H1 (cell line): ENCODE results near the gene MRS2. TPM values are rescaled to one million over a fixed set of nuclear protein-coding genes. Genes with fewer than 3 reads are reported as not detected.

Experiments used
- CBX8 ChIP-seq: fragments of 300-800, 300-1000 bp; sonication (generic); IDR thresholded peaks from 2 replicates; pipeline ENCODE4 v1.7.1; 2016; ENCODE audit warnings: low read depth, low read length, borderline replicate concordance
- CHD1 ChIP-seq: IDR thresholded peaks from 2 replicates; pipeline ENCODE4 v1.6.1; 2012; ENCODE audit warnings: low read depth, low read length, improper control_type of control experiment
- FOSL1 ChIP-seq: IDR thresholded peaks from 2 replicates; pipeline ENCODE4 v1.6.1; 2011; ENCODE audit warnings: mild to moderate bottlenecking, low read depth, low read length, moderate library complexity; ENCODE audit not compliant: insufficient read depth
- HDAC6 ChIP-seq: IDR thresholded peaks from one replicate; pipeline ENCODE4 v1.7.1; 2012; ENCODE audit warnings: low read depth, mild to moderate bottlenecking, inconsistent platforms, low read length, moderate library complexity
- MAFK ChIP-seq: IDR thresholded peaks from 2 replicates; pipeline ENCODE4 v1.6.1; 2012; ENCODE audit warnings: low read depth, mild to moderate bottlenecking, improper control_type of control experiment, low read length
- POLR2AphosphoS5 ChIP-seq: IDR thresholded peaks from 2 replicates; pipeline ENCODE4 v1.6.1; 2011; ENCODE audit warnings: low read depth, low read length
- SAP30 ChIP-seq: fragments of 300-600 bp; sonication (generic); IDR thresholded peaks from 2 replicates; pipeline ENCODE4 v1.7.1; 2012; ENCODE audit warnings: low read length, moderate library complexity, mild to moderate bottlenecking, inconsistent platforms; ENCODE audit not compliant: insufficient read depth, insufficient replicate concordance
- SIN3A ChIP-seq, 2 experiments: IDR thresholded peaks in 1 of 2; conservative IDR thresholded peaks in 1 of 2; 2 replicates each; pipeline ENCODE4 v1.6.1; 2011 to 2012; ENCODE audit warnings: low read length in 2 of 2, improper control_type of control experiment in 1 of 2, low read depth in 1 of 2, mild to moderate bottlenecking in 1 of 2
- TBP ChIP-seq: IDR thresholded peaks from 2 replicates; pipeline ENCODE4 v1.6.1; 2011; ENCODE audit warnings: low read depth, low read length, improper control_type of control experiment
- polyA plus RNA-seq, 7 experiments: library from polyadenylated mRNA; depleted of rRNA in 3 of 7; stranded (reverse) in 5 of 7; unstranded in 2 of 7; fragments of >200 nt in 5 of 7; fragments of 200-250 nt in 2 of 7; gene quantifications; 1 replicate in 5 of 7; 2 replicates in 1 of 7; 4 replicates in 1 of 7; pipeline versions ENCODE4 v1.2.1 to v1.2.3, GENCODE V29; 2011 to 2013; ENCODE audit warnings: missing spikeins in 2 of 7, mixed read lengths in 2 of 7
- total RNA-seq: library from RNA; stranded (reverse); fragmentation: NEBNext Ultra II Directional; extraction: Animal tissue kit (Norgen Biotek cat#: 25700); gene quantifications from 2 replicates; pipeline ENCODE4 v1.2.1, GENCODE V29; 2021
- TF ChIP-seq, protein P1 (sequence below): fragments of 300-600 bp; sonication (generic); IDR thresholded peaks from 2 replicates; pipeline ENCODE4 v1.7.1; 2012; ENCODE audit warnings: low read length, moderate library complexity, mild to moderate bottlenecking, inconsistent platforms; ENCODE audit not compliant: insufficient replicate concordance
- TF ChIP-seq, protein P2 (sequence below): IDR thresholded peaks from 2 replicates; pipeline ENCODE4 v1.6.1; 2011; ENCODE audit warnings: low read depth, mild to moderate bottlenecking, low read length; ENCODE audit not compliant: insufficient read depth

MRS2 gene
- total and polyA plus RNA-seq, 2 of the 8 experiments (the other 6 are each of a cell fraction or from before 2014, with no cell fraction given), result 51.2 to 67.5 TPM

DNA sequence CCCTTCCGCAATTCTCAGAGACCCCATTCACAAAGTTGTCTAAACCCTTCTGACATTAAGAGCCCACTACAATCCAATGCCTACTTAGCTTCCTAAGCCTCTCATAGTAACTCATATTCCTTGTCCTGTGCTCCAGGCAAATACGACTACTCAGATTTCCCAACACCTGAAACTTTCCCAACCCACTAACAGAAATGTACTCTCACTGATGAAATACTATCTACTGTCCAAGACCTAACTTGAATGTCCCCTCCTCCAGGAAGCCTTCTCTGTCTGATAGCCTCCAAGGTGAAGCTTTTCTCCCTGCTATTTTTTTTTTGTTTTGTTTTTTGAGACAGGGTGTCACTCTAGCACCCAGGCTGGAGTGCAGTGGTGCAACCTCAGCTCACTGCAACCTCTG is 56.2 kb downstream of the MRS2 start (continued):
- TF ChIP-seq, protein P1, sequence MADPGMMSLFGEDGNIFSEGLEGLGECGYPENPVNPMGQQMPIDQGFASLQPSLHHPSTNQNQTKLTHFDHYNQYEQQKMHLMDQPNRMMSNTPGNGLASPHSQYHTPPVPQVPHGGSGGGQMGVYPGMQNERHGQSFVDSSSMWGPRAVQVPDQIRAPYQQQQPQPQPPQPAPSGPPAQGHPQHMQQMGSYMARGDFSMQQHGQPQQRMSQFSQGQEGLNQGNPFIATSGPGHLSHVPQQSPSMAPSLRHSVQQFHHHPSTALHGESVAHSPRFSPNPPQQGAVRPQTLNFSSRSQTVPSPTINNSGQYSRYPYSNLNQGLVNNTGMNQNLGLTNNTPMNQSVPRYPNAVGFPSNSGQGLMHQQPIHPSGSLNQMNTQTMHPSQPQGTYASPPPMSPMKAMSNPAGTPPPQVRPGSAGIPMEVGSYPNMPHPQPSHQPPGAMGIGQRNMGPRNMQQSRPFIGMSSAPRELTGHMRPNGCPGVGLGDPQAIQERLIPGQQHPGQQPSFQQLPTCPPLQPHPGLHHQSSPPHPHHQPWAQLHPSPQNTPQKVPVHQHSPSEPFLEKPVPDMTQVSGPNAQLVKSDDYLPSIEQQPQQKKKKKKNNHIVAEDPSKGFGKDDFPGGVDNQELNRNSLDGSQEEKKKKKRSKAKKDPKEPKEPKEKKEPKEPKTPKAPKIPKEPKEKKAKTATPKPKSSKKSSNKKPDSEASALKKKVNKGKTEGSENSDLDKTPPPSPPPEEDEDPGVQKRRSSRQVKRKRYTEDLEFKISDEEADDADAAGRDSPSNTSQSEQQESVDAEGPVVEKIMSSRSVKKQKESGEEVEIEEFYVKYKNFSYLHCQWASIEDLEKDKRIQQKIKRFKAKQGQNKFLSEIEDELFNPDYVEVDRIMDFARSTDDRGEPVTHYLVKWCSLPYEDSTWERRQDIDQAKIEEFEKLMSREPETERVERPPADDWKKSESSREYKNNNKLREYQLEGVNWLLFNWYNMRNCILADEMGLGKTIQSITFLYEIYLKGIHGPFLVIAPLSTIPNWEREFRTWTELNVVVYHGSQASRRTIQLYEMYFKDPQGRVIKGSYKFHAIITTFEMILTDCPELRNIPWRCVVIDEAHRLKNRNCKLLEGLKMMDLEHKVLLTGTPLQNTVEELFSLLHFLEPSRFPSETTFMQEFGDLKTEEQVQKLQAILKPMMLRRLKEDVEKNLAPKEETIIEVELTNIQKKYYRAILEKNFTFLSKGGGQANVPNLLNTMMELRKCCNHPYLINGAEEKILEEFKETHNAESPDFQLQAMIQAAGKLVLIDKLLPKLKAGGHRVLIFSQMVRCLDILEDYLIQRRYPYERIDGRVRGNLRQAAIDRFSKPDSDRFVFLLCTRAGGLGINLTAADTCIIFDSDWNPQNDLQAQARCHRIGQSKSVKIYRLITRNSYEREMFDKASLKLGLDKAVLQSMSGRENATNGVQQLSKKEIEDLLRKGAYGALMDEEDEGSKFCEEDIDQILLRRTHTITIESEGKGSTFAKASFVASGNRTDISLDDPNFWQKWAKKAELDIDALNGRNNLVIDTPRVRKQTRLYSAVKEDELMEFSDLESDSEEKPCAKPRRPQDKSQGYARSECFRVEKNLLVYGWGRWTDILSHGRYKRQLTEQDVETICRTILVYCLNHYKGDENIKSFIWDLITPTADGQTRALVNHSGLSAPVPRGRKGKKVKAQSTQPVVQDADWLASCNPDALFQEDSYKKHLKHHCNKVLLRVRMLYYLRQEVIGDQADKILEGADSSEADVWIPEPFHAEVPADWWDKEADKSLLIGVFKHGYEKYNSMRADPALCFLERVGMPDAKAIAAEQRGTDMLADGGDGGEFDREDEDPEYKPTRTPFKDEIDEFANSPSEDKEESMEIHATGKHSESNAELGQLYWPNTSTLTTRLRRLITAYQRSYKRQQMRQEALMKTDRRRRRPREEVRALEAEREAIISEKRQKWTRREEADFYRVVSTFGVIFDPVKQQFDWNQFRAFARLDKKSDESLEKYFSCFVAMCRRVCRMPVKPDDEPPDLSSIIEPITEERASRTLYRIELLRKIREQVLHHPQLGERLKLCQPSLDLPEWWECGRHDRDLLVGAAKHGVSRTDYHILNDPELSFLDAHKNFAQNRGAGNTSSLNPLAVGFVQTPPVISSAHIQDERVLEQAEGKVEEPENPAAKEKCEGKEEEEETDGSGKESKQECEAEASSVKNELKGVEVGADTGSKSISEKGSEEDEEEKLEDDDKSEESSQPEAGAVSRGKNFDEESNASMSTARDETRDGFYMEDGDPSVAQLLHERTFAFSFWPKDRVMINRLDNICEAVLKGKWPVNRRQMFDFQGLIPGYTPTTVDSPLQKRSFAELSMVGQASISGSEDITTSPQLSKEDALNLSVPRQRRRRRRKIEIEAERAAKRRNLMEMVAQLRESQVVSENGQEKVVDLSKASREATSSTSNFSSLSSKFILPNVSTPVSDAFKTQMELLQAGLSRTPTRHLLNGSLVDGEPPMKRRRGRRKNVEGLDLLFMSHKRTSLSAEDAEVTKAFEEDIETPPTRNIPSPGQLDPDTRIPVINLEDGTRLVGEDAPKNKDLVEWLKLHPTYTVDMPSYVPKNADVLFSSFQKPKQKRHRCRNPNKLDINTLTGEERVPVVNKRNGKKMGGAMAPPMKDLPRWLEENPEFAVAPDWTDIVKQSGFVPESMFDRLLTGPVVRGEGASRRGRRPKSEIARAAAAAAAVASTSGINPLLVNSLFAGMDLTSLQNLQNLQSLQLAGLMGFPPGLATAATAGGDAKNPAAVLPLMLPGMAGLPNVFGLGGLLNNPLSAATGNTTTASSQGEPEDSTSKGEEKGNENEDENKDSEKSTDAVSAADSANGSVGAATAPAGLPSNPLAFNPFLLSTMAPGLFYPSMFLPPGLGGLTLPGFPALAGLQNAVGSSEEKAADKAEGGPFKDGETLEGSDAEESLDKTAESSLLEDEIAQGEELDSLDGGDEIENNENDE, result no peak
- TF ChIP-seq, protein P2, sequence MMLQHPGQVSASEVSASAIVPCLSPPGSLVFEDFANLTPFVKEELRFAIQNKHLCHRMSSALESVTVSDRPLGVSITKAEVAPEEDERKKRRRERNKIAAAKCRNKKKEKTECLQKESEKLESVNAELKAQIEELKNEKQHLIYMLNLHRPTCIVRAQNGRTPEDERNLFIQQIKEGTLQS, result no peak
- no peak for TF ChIP-seq MAFK
- TF ChIP-seq HDAC6, result no peak
- no peak for TF ChIP-seq CHD1
- TF ChIP-seq POLR2AphosphoS5, result no peak
- TF ChIP-seq TBP, result no peak
- TF ChIP-seq SIN3A (conservative IDR thresholded peaks at IDR 0.05 in 1 of 2, IDR thresholded peaks at IDR 0.05 in 1 of 2; ENCODE audit: low read depth in 1 of 2, low read length in 2 of 2), result no peak
- TF ChIP-seq SAP30, result no peak
- TF ChIP-seq CBX8, result no peak
- no peak for TF ChIP-seq FOSL1
